ENCODE data around the gene OPRL1. TPM values are rescaled to one million over a fixed set of nuclear protein-coding genes. Genes with fewer than 3 reads are reported as not detected.
A peak's percentile ranks its signal among the peaks of the same experiment; 100 is the strongest.
"Not testable (repeated sequence)": the region's sequence is repeated elsewhere in the genome, so short reads cannot be mapped to it uniquely, and the experiment has no call there.

The OPRL1 gene
- total RNA-seq, 3 donors from 2014 or later = 0.26 to 0.76 (median 0.39) TPM

DNA sequence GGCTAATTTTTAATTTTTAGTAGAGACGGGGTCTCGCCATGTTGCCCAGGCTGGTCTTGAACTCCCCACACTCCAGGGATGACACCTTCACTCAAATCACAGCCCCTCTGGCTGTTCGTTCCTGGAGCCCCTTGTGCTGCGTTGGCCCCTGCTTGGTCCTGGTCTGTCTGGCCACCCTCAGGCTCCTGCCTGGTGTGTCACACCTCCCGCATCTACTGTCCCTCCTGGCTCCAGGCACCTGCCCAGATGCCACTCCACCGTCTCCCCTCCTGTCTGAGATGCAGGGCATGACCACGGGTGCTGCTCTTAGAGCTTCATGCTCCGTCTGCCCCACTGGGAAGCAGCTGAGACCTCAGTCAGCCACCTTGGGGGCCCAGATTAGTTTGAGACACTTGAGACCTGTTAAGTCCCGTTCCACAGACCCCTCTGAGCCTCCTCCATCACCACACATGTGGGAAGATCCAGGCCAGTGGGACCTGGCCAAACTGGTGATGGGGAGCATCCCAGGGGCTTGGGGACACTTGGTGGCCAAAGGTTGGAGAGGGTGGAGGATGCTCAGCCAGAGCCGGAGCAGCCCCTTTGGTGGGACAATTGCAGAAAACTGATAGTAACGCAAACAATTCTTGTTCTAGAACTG is 49.4 kb downstream of the OPRL1 start:
- TF ChIP-seq, protein P1, sequence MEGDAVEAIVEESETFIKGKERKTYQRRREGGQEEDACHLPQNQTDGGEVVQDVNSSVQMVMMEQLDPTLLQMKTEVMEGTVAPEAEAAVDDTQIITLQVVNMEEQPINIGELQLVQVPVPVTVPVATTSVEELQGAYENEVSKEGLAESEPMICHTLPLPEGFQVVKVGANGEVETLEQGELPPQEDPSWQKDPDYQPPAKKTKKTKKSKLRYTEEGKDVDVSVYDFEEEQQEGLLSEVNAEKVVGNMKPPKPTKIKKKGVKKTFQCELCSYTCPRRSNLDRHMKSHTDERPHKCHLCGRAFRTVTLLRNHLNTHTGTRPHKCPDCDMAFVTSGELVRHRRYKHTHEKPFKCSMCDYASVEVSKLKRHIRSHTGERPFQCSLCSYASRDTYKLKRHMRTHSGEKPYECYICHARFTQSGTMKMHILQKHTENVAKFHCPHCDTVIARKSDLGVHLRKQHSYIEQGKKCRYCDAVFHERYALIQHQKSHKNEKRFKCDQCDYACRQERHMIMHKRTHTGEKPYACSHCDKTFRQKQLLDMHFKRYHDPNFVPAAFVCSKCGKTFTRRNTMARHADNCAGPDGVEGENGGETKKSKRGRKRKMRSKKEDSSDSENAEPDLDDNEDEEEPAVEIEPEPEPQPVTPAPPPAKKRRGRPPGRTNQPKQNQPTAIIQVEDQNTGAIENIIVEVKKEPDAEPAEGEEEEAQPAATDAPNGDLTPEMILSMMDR (IDR thresholded peaks at IDR 0.05) = no peak
- intact Hi-C loops (cut with DNase I, micrococcal nuclease) = no loop called here
- H3K4me3 ChIP-seq = no peak overlapping the region
- no peaks in the 10 kb centered on the region for H3K36me3 ChIP-seq (ENCODE audit: low read depth)
- ATAC-seq (no peak), DNase-seq (no peak)
- no peaks in the 10 kb centered on the region for H3K4me1 ChIP-seq (ENCODE audit: low read depth)
- H3K9me3 ChIP-seq = no peaks in the 10 kb centered on the region

DNA sequence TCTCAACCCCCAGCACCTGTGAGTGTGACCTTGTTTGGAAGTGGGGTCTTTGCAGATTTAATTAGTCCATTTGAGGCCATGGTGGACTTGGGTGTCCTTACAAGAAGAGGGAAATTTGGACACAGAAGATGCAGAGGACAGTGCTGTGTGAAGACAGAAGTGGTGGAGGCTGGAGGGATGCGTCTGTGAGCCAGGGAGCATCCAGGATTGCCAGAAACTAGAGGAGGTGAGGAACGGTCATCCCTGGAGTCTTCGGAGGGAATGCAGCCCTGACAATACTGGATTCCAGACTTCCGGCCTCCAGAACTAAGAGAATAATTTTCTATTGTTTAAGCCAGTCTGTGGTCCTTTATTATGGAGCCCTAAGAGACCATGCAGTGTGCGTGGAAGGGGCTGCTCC is 50.4 kb downstream of the OPRL1 start:
- TF ChIP-seq, protein P1 (IDR thresholded peaks at IDR 0.05) = no peak
- Histone ChIP-seq H3K4me3 (no peak overlapping the region), H3K9me3 (no peaks in the 10 kb centered on the region), H3K36me3 (ENCODE audit: low read depth) (no peaks in the 10 kb centered on the region), H3K4me1 (ENCODE audit: low read depth) (no peaks in the 10 kb centered on the region)
- intact Hi-C loops (cut with DNase I, micrococcal nuclease) = no loop called here
- no peak for DNase-seq
- ATAC-seq = no peak

DNA sequence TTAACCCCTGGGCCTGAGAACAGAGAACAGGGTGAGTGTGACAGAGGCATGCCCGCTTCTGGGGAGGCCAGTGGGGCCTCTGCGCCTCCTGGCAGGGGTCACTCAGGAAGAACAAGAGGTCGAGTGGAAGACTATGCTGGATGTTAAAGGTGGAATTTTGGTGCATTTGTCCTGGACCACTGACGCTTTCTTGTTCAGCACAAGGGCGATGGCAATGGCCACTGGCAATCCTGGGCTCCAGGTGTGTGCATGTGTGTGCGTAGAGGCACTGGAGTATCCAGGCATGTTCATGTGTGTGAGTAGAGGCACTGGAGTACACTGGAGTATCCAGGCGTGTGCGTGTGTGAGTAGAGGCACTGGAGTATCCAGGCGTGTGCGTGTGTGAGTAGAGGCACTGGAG is 51.0 kb downstream of the OPRL1 start:
- TF ChIP-seq, protein P1 (IDR thresholded peaks at IDR 0.05) = no peak
- no peaks in the 10 kb centered on the region for H3K4me1 ChIP-seq (ENCODE audit: low read depth)
- H3K9me3 ChIP-seq = no peaks in the 10 kb centered on the region
- DNase-seq (no peak), ATAC-seq (no peak)
- no peaks in the 10 kb centered on the region for H3K36me3 ChIP-seq (ENCODE audit: low read depth)
- no peak overlapping the region for H3K4me3 ChIP-seq
- intact Hi-C loops (cut with DNase I, micrococcal nuclease) = no loop called here

DNA sequence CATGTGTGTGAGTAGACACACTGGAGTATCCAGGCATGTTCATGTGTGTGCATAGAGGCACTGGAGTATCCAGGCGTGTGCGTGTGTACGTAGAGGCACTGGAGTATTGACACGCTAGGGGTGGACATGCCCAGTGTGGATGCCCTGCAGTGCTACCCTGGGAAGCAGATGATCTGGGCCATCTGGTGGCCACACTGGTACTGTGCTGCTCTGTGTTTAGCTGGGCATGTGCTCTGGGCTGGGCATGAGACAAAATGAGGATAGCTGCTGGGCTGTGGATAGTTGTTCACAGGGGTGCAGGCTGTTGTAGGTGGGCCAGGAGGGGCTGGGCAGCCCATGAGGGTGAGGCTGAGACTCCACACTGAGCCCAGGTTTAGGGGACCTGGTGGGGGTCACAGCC is 51.5 kb downstream of the OPRL1 start:
- Histone ChIP-seq H3K36me3 (ENCODE audit: low read depth) (no peaks in the 10 kb centered on the region), H3K9me3 (no peaks in the 10 kb centered on the region), H3K4me3 (no peak overlapping the region), H3K4me1 (ENCODE audit: low read depth) (no peaks in the 10 kb centered on the region)
- intact Hi-C loops (cut with DNase I, micrococcal nuclease) = no loop called here
- TF ChIP-seq, protein P1 (IDR thresholded peaks at IDR 0.05) = no peak
- ATAC-seq = peak; percentile 22
- no peak for DNase-seq

DNA sequence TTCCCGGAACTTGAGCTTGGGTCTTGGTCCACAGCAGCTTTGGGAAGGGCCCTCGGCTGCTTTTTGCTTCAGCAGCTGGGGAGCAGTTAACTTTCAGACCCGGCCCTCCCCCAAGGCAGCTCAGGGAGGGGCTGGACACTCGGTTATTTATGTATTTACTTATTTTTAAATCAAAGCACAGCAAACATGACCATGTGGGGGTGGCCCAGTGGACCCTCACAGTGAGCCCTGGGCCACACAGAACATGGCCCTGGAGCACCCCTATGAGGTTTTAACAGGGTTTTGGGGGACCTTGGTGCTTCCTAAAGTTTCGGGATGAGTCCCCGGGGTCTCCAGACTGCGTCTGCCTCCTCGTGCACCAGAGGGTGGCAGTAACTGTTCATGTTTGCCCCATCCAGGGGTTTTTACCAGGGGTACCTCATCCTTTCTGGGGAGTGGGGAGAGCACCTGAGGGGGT is 54.1 kb downstream of the OPRL1 start:
- DNase-seq (no peak), ATAC-seq (no peak)

DNA sequence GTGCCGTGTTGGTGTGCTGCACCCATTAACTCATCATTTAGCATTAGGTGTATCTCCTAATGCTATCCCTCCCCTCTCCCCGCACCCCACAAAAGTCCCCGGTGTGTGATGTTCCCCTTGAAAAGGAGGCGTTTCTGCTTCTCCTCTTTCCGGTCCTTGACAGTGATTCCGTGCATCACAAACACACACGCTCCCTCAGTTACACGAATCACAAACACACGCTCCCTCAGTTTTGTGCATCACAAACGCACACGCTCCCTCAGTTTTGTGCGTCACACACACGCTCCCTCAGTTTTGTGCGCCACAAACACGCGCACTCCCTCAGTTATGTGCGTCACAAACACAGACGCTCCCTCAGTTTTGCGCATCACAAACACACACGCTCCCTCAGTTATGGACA is 54.9 kb downstream of the OPRL1 start:
- intact Hi-C loops (cut with DNase I, micrococcal nuclease); ATAC-seq; H3K4me1 ChIP-seq (ENCODE audit: low read depth); H3K9me3 ChIP-seq; DNase-seq; H3K36me3 ChIP-seq (ENCODE audit: low read depth); H3K4me3 ChIP-seq: not testable (repeated sequence)

More for the DNA sequence above, 54.1 kb downstream of the OPRL1 start:
- H3K4me3 ChIP-seq = no peak overlapping the region
- H3K9me3 ChIP-seq = no peaks in the 10 kb centered on the region
- no peaks in the 10 kb centered on the region for H3K4me1 ChIP-seq (ENCODE audit: low read depth)
- TF ChIP-seq, protein P1 (IDR thresholded peaks at IDR 0.05) = no peak
- no peaks in the 10 kb centered on the region for H3K36me3 ChIP-seq (ENCODE audit: low read depth)
- intact Hi-C loops (cut with DNase I, micrococcal nuclease) = no loop called here

Data from mucosa of descending colon (tissue), 3 donors.